CD4-positive, alpha-beta T cell (primary cell): ENCODE data around the gene ARHGAP6. TPM values are rescaled to one million over a fixed set of nuclear protein-coding genes. Genes with fewer than 3 reads are reported as not detected.

Source experiments
- ATAC-seq: fragments of 200-7000 bp; cut with Tn5 transposase; one replicate; pipeline ENCODE4 v1.10.0; 2022; ENCODE audit warnings: mild to moderate bottlenecking; ENCODE audit not compliant: poor library complexity
- CTCF ChIA-PET: fragments of 350-600 bp; sonication (Branson Sonifier 250); formaldehyde crosslinking; loops from one replicate; lab custom pipeline; 2021; ENCODE audit warnings: antibody characterized with exemption, inconsistent platforms; lab: Charles Lee
- POLR2A ChIA-PET: fragments of 350-600 bp; sonication (Branson Sonifier 250); formaldehyde crosslinking; loops from one replicate; lab custom pipeline; 2021; ENCODE audit warnings: antibody characterized with exemption, inconsistent platforms; lab: Charles Lee
- DNase-seq, 14 experiments: peaks; one replicate each; pipeline ENCODE4 v3.0.0-alpha.2; 2013 to 2020; ENCODE audit warnings: mixed read lengths in 2 of 14
- H3K27ac ChIP-seq, 2 donors: one replicate each; pipeline versions ENCODE4 v1.5.1 to v1.7.0; 2013; ENCODE audit warnings: low read length in 2 of 2, low read depth in 1 of 2, mild to moderate bottlenecking in 1 of 2
- H3K27me3 ChIP-seq, 2 experiments: 1 replicate in 1 of 2; 2 replicates in 1 of 2; pipeline versions ENCODE4 v1.6.1 to v1.7.0; 2013; ENCODE audit warnings: low read length in 2 of 2, control low read depth in 1 of 2, mild to moderate bottlenecking in 1 of 2, moderate library complexity in 1 of 2; ENCODE audit not compliant: insufficient read depth in 2 of 2, control insufficient read depth in 1 of 2
- H3K36me3 ChIP-seq: one replicate; pipeline ENCODE4 v1.6.1; 2013; ENCODE audit warnings: low read length, control low read depth; ENCODE audit not compliant: insufficient read depth
- H3K4me1 ChIP-seq: one replicate; pipeline ENCODE4 v1.6.1; 2013; ENCODE audit warnings: low read length, control low read depth; ENCODE audit not compliant: insufficient read depth
- H3K4me3 ChIP-seq: one replicate; pipeline ENCODE4 v1.5.1; 2013; ENCODE audit warnings: mild to moderate bottlenecking, low read length, moderate library complexity
- H3K9me3 ChIP-seq, 2 experiments: 1 replicate in 1 of 2; 2 replicates in 1 of 2; pipeline versions ENCODE4 v1.6.1 to v1.7.0; 2013; ENCODE audit warnings: low read length in 2 of 2, mild to moderate bottlenecking in 2 of 2, control low read depth in 1 of 2, moderate library complexity in 1 of 2; ENCODE audit not compliant: control insufficient read depth in 1 of 2, insufficient read depth in 1 of 2
- H3K27ac Mint-ChIP-seq: one replicate; pipeline ENCODE4 v1.8.0; 2020; ENCODE audit warnings: mixed read lengths
- H3K27me3 Mint-ChIP-seq: one replicate; pipeline ENCODE4 v1.8.0; 2021; ENCODE audit warnings: mixed read lengths
- H3K36me3 Mint-ChIP-seq: one replicate; pipeline ENCODE4 v1.8.0; 2021; ENCODE audit warnings: low read depth, mixed read lengths
- H3K4me1 Mint-ChIP-seq: one replicate; pipeline ENCODE4 v1.8.0; 2021; ENCODE audit warnings: low read depth, mixed read lengths
- H3K4me3 Mint-ChIP-seq: one replicate; pipeline ENCODE4 v1.8.0; 2020; ENCODE audit warnings: mild to moderate bottlenecking, mixed read lengths
- H3K9me3 Mint-ChIP-seq: one replicate; pipeline ENCODE4 v1.8.0; 2020; ENCODE audit warnings: mixed read lengths
- intact Hi-C, 2 experiments: fragments of 100-400 bp; cut with DNase I in 1 of 2; cut with micrococcal nuclease in 1 of 2; formaldehyde crosslinking; loops; one replicate each; pipeline versions ENCODE4 v1.15.1 to v1.9.0; 2023 to 2025; cut with DNase I, micrococcal nuclease
- total RNA-seq, 174 experiments: library from RNA in 2 of 174; stranded (reverse) in 2 of 174; gene quantifications; one replicate each; pipeline ENCODE4 v1.2.3 and lab custom pipeline; 2021 to 2026
- TF ChIP-seq, protein P1 (sequence below): fragments of 200-600 bp; IDR thresholded peaks from one replicate; pipeline ENCODE4 v1.8.0; 2022; ENCODE audit warnings: antibody characterized with exemption, mild to moderate bottlenecking

Gene ARHGAP6
- total RNA-seq, 2 experiments from 2014 or later = not detected

DNA sequence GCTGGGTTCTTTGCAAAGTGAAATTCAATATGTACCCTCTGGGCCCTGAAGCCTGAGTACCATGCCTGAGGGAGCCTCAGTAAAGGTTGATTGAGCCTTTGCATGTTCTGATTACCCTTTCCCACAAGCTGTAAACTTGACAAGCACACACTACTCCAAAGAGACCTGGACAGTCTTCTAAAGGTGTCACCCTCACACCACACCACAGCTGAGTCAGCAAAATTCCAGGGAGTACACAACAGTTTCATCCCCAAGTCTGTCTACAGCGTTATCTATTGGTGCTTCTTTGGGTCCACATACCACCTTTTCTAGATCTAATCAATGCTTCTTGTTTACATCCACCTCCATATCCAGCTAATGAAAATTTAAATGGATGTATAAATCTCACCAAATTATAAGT is 191.7 kb downstream of the ARHGAP6 start:
- Histone ChIP-seq H3K9me3 (no peaks in the 10 kb centered on the region), H3K4me1 (no peaks in the 10 kb centered on the region), H3K36me3 (no peaks in the 10 kb centered on the region), H3K4me3 (no peak overlapping the region), H3K27ac (no peak overlapping the region), H3K27me3 (no peaks in the 10 kb centered on the region)
- Mint-ChIP-seq H3K4me3 (no peak overlapping the region), H3K4me1 (no peaks in the 10 kb centered on the region), H3K9me3 (no peaks in the 10 kb centered on the region), H3K27ac (no peak overlapping the region), H3K27me3 (peaks cover 16% of the 10 kb centered on the region), H3K36me3 (no peaks in the 10 kb centered on the region)
- intact Hi-C loops = no loop called here
- ATAC-seq (no peak), DNase-seq (no peak)
- ChIA-PET POLR2A (no interaction called here), CTCF (interaction anchor here (1.0 kb wide), 1 partner anchor 10 kb away, joined by 3 read pairs; no protein-coding TSS in a partner anchor)
- TF ChIP-seq, protein P1, sequence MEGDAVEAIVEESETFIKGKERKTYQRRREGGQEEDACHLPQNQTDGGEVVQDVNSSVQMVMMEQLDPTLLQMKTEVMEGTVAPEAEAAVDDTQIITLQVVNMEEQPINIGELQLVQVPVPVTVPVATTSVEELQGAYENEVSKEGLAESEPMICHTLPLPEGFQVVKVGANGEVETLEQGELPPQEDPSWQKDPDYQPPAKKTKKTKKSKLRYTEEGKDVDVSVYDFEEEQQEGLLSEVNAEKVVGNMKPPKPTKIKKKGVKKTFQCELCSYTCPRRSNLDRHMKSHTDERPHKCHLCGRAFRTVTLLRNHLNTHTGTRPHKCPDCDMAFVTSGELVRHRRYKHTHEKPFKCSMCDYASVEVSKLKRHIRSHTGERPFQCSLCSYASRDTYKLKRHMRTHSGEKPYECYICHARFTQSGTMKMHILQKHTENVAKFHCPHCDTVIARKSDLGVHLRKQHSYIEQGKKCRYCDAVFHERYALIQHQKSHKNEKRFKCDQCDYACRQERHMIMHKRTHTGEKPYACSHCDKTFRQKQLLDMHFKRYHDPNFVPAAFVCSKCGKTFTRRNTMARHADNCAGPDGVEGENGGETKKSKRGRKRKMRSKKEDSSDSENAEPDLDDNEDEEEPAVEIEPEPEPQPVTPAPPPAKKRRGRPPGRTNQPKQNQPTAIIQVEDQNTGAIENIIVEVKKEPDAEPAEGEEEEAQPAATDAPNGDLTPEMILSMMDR = no peak

DNA sequence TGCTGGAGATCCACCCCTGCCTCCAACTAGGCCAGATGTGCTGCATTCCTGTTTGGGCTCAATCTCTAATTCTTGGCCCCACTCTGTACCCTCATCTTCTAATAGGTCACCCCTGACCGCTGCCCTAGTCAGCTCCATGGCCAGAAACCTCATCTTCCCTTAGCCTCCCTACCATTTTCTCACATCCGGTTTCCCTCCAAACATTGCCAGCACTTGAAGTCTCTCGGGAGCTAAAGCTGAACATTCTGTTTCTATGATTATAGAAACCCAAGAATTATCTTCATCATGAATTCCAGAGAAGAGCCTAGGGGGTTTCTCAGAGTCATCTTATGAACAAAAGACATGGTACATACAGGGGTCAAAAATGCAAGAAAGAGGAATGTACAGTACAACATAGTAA is 192.8 kb downstream of the ARHGAP6 start:
- Histone ChIP-seq H3K4me1 (no peaks in the 10 kb centered on the region), H3K27me3 (no peaks in the 10 kb centered on the region), H3K9me3 (no peaks in the 10 kb centered on the region), H3K36me3 (no peaks in the 10 kb centered on the region), H3K27ac (no peak overlapping the region), H3K4me3 (no peak overlapping the region)
- DNase-seq = no peak
- TF ChIP-seq, protein P1 = no peak
- no peaks in the 10 kb centered on the region for H3K9me3 Mint-ChIP-seq
- ChIA-PET POLR2A (no interaction called here), CTCF (no interaction called here)
- no peaks in the 10 kb centered on the region for H3K36me3 Mint-ChIP-seq
- intact Hi-C loops = no loop called here
- no peak for ATAC-seq
- no peaks in the 10 kb centered on the region for H3K4me1 Mint-ChIP-seq
- peaks cover 16% of the 10 kb centered on the region for H3K27me3 Mint-ChIP-seq
- H3K4me3 Mint-ChIP-seq = no peak overlapping the region
- no peak overlapping the region for H3K27ac Mint-ChIP-seq

DNA sequence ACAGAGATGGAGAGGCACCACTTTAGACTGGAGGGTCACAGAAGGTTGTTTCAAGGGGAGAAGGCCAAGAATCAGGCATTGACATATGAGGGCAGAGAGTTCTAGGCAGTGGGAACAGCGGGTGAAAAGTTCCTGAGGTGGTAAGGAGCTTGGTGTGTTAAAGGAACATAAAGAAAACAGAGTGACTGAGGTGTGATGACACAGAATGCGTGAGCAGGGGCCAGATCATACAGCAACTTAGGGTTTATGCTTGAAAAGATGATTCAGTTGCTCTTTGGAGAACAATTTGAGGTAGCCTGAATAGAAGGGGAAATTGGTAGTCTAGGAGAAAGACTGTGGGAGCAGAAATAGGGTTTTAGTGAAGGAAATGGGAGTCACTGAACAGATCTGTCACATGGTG is 193.3 kb downstream of the ARHGAP6 start:
- ATAC-seq (no peak), DNase-seq (no peak)
- no peaks in the 10 kb centered on the region for H3K27me3 ChIP-seq
- Mint-ChIP-seq H3K9me3 (no peaks in the 10 kb centered on the region), H3K4me1 (no peaks in the 10 kb centered on the region), H3K36me3 (no peaks in the 10 kb centered on the region), H3K27ac (no peak overlapping the region), H3K4me3 (no peak overlapping the region), H3K27me3 (peaks cover 14% of the 10 kb centered on the region)
- H3K4me3 ChIP-seq = no peak overlapping the region
- H3K27ac ChIP-seq = no peak overlapping the region
- intact Hi-C loops = no loop called here
- POLR2A ChIA-PET = no interaction called here
- no peaks in the 10 kb centered on the region for H3K36me3 ChIP-seq
- TF ChIP-seq, protein P1 = no peak
- CTCF ChIA-PET = no interaction called here
- H3K9me3 ChIP-seq = no peaks in the 10 kb centered on the region
- H3K4me1 ChIP-seq = no peaks in the 10 kb centered on the region
